Measurements from ENCODE around the gene SPATA13.
"Not testable (repeated sequence)": the region's sequence is repeated elsewhere in the genome, so short reads cannot be mapped to it uniquely, and the experiment has no call there.

The SPATA13 gene

DNA sequence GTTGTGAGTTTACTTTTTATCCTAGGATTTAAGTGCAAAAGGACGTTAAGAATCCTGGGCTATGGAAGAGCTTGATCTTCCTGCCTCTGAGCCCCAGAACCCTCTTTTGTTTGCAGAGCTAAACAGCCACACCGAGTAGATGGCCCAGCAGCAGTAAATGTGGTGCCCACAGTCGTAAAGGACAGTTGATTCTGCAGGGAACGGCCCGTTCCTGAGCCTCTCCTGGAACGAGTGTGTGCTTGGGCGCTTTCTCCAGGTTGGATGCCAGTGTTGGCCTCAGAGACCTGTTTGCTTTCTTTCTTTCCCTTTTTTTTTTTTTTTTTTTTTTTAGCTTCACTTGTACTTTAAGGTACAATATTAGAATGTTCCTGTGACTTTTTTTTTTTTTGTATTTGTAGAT, 41.7 kb downstream of the SPATA13 start:
- no peak for DNase-seq

- no peak for DNase-seq
Measured at GRCh38 chr13:24203273-24203672, 42.8 kb downstream of the SPATA13 start.

DNA sequence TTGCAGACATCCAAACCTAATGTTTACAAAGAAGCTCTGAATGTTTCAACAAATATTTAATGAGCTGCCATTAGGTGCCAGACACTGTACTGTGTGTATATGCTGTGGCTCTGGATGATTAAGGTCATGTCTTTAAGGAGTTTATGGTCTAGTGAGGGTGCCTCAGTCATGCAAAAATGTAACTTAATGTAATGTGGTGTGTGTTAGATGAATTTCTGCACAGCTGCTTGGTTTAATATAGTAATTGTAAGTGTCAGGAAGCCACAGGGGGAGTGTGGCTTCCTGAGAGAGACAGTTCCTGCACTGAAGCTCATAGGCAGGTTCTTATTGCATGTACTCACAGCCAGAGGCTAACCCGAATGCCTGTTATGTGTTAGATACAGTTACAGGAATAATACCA, 43.3 kb downstream of the SPATA13 start:
- DNase-seq, result no peak

DNA sequence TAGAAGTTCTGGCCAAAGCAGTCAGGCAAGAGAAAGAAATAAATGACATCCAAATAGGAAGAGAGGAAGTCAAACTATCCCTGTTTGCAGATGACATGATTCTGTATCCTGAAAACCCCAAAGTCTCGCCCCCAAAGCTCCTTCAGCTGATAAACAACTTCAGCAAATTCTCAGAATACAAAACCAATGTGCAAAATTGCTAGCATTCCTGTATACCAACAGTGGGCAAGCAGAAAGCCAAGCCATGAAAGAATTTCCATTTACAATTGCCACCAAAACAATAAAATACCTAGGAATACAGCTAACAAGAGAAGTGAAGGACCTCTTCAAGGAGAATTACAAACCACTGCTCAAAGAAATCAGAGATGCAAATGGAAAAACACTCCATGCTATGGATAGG, 44.6 kb downstream of the SPATA13 start:
- DNase-seq, result not testable (repeated sequence)

GRCh38 chr13:24207841-24208667, 47.5 kb downstream of the SPATA13 start:
- no peak for DNase-seq

- DNase-seq, result no peak
Measured at GRCh38 chr13:24209138-24209537, 48.6 kb downstream of the SPATA13 start.

DNA sequence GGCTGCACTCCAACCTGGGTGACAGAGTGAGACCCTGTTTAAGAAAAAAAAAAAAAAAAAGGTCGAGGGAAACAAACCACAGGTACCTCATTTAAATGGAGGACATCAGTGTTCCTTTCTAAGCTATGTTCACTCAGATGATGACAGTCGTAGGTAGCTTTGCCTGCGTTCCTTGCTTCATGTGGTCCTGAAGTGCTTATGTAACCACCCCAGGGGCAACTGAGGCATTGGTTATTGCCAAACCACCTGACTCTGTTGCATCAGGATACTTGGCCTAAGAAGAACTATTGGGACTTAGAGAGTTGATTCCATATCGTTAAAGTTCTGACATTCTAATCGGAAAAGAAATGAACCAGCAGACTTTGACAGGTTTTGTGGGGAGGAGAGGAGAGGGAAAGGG, 51.7 kb downstream of the SPATA13 start:
- no peak for DNase-seq

GRCh38 chr13:24212674-24213073, 52.2 kb downstream of the SPATA13 start:
- DNase-seq, result no peak

DNA sequence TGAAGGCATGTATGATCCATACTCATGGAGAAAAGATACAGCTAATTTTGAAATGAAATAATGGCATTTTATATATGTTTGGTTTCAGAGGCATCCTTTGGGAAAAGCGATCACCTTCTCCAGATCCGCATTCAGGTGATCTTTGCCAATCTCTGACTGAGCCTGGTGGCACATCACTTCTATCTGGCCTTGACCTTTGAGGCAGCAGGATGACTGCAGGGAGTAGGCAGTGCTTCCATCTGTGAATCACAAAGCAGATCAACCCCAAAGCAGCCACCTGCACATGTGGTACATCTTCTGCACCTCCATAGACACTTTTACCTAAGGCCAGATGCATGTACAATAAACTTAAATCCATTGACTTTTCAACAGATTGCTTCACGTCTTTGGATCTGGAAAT, 53.4 kb downstream of the SPATA13 start:
- no peak for DNase-seq

- DNase-seq, result no peak
Measured at GRCh38 chr13:24214528-24214927, 54.0 kb downstream of the SPATA13 start.

DNA sequence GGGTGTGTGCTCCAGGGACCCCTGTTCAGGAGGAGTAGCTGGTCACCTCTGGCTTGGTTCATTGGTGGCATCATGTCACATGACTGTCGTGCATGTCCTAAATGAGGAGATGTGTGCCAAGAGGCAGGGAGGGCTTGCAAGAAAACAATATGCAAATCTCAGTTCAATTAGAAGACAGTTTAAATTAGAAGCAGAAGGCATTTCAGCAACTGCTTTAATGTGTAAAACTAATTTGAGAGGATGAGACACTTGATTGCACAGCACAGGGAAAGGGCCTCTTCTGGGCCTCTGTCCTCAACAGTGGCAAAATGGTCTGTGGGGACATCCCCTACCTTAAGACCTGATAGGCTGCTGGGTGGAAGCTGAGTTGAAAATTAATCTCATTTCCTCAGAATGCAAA, 54.6 kb downstream of the SPATA13 start:
- no peak for DNase-seq

DNA sequence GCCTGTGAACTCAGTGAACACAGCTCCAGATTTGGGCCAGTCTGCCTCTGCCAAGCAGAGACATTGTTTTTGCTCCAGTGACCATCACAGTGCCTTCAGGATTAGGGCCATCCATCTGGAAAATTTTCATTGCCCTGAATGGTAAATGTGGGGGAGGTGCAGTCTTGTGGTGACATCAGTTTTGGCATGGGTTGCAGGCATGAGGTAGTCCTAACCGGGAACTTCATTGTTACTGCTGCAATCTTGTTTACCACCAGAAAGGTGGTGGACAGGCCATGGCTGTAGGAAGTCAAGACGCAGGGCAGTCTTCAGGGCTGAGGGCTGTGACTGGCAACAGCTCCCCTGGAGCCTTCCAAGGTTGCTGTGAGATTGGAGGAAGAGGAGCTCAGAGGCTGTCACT, 55.2 kb downstream of the SPATA13 start:
- DNase-seq, result no peak

- DNase-seq, result no peak
Measured at GRCh38 chr13:24216176-24216575, 55.7 kb downstream of the SPATA13 start.

DNA sequence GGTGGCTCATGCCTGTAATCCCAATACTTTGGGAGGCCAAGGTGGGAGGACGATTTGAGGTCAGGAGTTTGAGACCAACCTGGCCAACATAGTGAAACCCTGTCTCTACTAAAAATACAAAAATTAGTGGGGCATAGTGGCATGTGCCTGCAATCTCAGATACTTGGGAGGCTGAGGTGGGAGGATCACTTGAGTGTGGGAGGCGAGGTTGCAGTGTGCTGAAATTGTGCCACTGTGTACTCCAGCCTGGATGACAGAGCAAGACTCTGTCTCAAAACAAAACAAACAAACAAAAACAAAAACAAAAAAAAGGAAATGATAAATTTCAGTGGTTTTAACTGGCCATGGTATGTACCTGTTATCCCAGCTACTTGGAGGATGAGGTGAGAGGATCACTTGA, 56.3 kb downstream of the SPATA13 start:
- DNase-seq, result not testable (repeated sequence)

DNA sequence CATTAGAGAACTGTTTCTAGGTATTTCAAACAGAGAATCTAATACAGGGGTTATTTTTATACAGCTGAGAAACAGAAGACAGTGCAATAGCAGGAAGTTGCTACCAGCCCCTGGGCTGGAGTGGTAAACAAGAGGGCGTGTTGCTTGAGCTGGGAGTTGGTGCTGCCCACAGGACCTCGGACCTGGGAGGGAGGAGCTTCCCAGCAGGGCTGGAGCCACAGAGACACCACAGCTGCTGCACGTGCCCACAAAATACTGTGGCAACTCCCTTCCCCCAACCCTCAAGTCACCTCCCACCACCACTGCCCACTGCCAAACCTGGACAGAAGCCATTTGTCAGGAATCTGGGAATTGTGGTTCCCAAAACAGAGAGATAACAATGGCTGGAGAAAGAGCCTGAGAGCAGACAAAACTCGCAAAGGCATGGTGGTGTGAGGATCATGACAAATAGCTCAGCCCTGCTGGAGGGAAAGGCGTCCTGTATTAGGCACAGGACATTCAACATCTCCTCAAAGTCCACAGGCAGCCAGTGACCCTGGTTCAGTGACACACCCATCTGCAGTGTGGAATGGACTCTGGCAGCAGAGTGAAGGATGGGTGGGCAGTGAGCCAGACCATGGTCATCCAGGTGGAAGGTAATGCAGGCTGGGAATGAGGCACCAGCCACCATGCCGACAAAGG, 57.2 kb downstream of the SPATA13 start:
- DNase-seq, result no peak

DNA sequence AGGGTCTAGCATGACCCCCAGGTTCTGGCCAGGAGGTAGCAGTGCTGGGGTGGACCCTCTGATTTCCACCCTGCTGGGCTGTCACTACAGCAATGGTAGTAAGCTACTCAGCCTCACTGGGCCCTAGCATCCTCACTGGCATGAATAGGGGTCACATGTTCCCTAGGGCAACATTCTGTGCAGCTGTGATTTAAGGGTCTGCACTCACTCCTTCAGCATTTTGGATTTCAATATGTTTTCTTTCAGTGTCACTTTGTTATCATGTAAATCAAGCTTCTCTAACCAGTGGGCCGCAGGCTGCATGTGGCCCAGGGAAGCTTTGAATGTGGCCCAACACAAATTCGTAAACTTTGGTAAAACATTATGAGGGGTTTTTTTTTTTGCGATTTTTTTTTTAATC, 57.8 kb downstream of the SPATA13 start:
- DNase-seq, result no peak

DNA sequence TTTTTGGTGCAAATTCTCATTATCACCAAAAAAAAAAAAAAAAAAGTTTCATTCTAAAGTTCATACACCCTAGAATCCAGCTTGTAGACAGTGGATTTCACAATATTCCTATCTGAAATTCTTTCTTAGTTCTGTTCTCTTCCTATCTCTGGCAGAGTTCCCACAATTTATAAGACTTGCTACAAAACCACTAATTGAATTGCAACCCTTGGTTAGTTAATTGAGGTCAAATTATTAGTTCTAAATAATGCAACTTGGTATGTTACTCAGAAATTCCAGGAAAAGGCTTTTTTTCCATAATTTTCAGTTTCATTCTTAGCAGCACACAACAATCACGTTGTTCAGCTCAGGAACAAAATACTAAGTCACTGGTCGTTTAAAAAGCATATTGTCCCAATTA, 58.5 kb downstream of the SPATA13 start:
- no peak for DNase-seq

DNA sequence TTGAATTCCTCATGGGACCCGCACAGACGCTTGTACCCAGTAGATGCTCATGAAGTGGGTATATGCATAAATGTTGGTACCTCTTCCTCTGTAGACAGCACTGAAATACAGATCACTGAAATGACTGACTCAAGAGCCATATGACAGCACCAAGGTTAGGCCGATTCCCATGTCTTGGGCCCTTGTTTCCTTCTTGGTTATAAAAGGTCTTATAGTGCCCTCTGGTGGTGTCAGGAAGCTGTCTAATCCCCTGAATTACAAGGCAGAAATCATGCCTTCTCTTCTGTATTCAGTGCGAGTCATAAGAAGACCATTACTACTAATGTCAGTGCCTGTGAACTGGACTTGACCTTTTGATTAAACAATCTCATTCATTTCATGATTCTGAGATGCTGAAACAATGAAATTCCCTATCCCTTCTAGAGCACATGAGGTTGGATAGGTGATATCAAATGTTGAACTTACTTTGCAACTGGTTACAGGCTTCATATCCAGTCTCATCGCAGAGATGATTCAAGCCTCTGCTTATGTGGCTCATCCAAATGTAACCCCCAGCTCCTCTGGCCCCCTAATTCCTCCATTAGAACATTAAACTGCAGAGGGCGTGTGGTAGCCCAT, 59.7 kb downstream of the SPATA13 start:
- peak; percentile 76 for DNase-seq

- DNase-seq, result no peak
Measured at GRCh38 chr13:24221007-24221406, 60.5 kb downstream of the SPATA13 start.

DNA sequence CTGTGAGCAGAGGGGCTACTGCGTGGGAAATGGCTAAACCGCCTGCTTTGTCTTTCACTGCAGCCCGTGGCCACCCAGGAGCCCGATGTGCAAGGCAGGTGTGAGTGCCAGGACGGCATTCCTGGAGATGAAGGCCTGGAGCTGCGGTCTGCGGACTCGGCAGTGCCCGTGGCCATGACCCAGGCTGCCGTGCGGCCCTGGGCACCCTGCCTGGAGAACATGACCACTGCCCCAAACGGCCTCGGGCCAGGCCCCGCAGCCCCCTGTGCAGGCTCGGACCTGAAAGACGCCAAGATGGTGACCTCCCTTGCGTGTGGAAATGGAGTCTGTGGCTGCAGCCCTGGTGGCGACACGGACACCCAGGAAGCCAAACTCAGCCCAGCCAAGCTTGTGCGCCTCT, 62.2 kb downstream of the SPATA13 start:
- DNase-seq, result no peak

DNA sequence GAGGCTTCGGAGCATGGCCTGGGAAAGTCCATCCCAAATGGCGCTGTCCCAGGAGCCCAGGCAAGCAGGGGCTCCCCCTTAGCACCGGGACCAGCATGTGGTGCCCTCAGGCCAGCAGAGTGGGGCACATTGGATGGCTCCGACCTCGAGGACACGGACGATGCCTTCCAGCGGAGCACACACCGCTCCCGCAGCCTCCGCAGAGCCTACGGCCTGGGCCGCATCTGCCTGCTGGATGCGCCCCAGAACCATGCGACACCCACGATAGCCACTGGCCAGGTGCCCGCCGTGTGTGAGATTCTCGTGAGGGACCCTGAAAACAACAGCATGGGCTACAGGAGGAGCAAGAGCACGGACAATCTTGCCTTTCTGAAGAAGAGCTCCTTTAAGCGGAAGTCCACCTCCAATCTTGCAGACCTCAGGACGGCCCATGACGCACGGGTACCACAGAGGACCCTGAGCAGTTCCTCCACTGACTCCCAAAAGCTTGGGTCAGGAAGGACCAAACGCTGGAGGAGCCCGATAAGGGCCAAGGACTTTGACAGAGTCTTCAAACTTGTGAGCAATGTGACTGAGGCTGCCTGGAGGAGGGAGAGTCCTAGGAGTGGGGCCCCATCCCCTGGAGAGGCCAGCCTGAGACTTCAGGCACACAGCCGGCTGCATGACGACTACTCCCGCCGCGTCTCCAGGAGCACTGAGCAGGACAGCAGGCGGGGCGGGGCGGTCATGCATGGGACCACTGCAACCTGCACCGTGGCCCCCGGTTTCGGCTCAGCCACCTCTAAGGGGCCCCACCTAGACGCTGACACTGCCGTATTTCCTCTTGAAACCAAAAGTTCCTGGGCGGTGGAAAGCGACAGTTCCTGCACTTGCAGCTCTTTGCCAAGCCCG, 63.1 kb downstream of the SPATA13 start:
- DNase-seq, result no peak

- no peak for DNase-seq
Measured at GRCh38 chr13:24224232-24224680, 63.7 kb downstream of the SPATA13 start.

DNA sequence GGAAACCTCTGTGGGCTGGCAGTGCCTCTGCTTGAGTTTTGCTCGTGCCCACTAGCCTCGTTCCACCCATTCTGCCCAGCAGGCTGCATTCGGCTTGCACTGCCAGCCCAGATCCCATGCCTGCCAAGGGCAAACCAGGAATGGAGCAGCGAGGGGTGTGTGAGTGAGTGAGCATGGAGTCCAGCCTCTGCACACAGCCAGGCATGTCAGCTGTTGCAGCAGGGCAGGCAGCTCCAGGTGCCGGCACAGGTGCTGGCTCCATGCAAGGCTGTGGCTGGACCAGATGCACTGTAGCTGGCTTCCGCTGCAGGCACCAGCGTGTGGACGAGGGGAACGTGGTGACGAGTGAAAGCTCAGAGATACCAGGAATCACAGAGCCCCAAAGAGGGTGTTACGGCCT, 64.5 kb downstream of the SPATA13 start:
- no peak for DNase-seq

All from NCI-H1092 treated with DMSO at 0.1 percent for 48 hours (cell line).